SU-DHL-6 (cell line): ENCODE data around the gene FAM20B.
A peak's percentile ranks its signal among the peaks of the same experiment; 100 is the strongest.

ENCODE experiments used
- H2AFZ ChIP-seq: fragments of 200-600 bp; sonication (generic); 2 replicates; pipeline ENCODE4 v1.6.1; 2014; ENCODE audit warnings: low read depth, mild to moderate bottlenecking, moderate library complexity, mixed read lengths, antibody characterized with exemption, low read length; ENCODE audit not compliant: severe bottlenecking
- H3F3A ChIP-seq: fragments of 200-600 bp; shearing (Covaris generic); 2 replicates; pipeline ENCODE4 v1.6.0; 2016; ENCODE audit warnings: antibody characterized with exemption, mild to moderate bottlenecking; ENCODE audit not compliant: insufficient read depth
- H3K27ac ChIP-seq: fragments of 200-600 bp; sonication (generic); 2 replicates; pipeline ENCODE4 v1.5.1; 2016; ENCODE audit warnings: low read depth, mild to moderate bottlenecking, low read length, moderate library complexity, mixed read lengths
- H3K27me3 ChIP-seq: fragments of 200-600 bp; sonication (generic), shearing (Covaris generic); 2 replicates; pipeline ENCODE4 v1.6.0; 2014; ENCODE audit warnings: mild to moderate bottlenecking, low read length
- H3K36me3 ChIP-seq: fragments of 200-600 bp; sonication (generic); 2 replicates; pipeline ENCODE4 v1.6.1; 2014; ENCODE audit warnings: mild to moderate bottlenecking, low read length, mixed read lengths
- H3K4me2 ChIP-seq: fragments of 300-600, 200-600 bp; shearing (Covaris generic), sonication (generic); 2 replicates; pipeline ENCODE4 v1.6.0; 2014; ENCODE audit warnings: low read length, low read depth, mild to moderate bottlenecking; ENCODE audit not compliant: poor library complexity, severe bottlenecking
- H3K4me3 ChIP-seq: fragments of 200-600 bp; sonication (generic); 2 replicates; pipeline ENCODE4 v1.5.1; 2014; ENCODE audit warnings: antibody characterized with exemption, low read length, mild to moderate bottlenecking, mixed read lengths; ENCODE audit not compliant: insufficient read depth, poor library complexity, severe bottlenecking
- H3K79me2 ChIP-seq: fragments of 200-600 bp; sonication (generic); 2 replicates; pipeline ENCODE4 v1.6.1; 2014; ENCODE audit warnings: mild to moderate bottlenecking, low read length, moderate library complexity; ENCODE audit not compliant: insufficient read depth
- H3K9ac ChIP-seq: fragments of 200-600 bp; sonication (generic); 2 replicates; pipeline ENCODE4 v1.7.0; 2014; ENCODE audit warnings: mild to moderate bottlenecking, low read length
- H3K9me2 ChIP-seq: fragments of 200-600 bp; sonication (generic); replicated peaks from 2 replicates; pipeline ENCODE4 v1.6.1; 2014; ENCODE audit warnings: low read length; ENCODE audit not compliant: insufficient read depth
- H3K9me3 ChIP-seq: fragments of 200-600 bp; sonication (generic); 2 replicates; pipeline ENCODE4 v1.6.1; 2014; ENCODE audit warnings: low read length, mixed read lengths; ENCODE audit not compliant: insufficient read depth
- H4K20me1 ChIP-seq: fragments of 200-600 bp; sonication (generic); 2 replicates; pipeline ENCODE4 v1.6.1; 2014; ENCODE audit warnings: low read depth, mild to moderate bottlenecking, antibody characterized with exemption, low read length, moderate library complexity, mixed read lengths
- CTCF ChIP-seq: fragments of 200-600 bp; sonication (generic); IDR thresholded peaks from one replicate; pipeline ENCODE4 v1.5.1; 2017; ENCODE audit warnings: antibody characterized with exemption, mild to moderate bottlenecking, low read length, moderate library complexity; ENCODE audit not compliant: insufficient read depth, poor library complexity, severe bottlenecking
- EZH2phosphoT487 ChIP-seq: fragments of 200-600 bp; sonication (generic), shearing (Covaris generic); conservative IDR thresholded peaks from 2 replicates; pipeline ENCODE4 v1.6.1; 2018; ENCODE audit warnings: mild to moderate bottlenecking, antibody characterized with exemption, low read length, moderate library complexity, mixed read lengths

The FAM20B gene

GRCh38 chr1:179119513-179119912 lies 93.8 kb downstream of the FAM20B start:
- Histone ChIP-seq H3K9ac (no peak overlapping the region), H2AFZ (no peak overlapping the region), H3K9me3 (no peaks in the 10 kb centered on the region), H3F3A (no peaks in the 10 kb centered on the region; the same call in 1 of the 2 replicates), H3K79me2 (no peaks in the 10 kb centered on the region), H3K27me3 (no peaks in the 10 kb centered on the region), H3K4me3 (no peak overlapping the region), H3K27ac (no peak overlapping the region), H3K4me2 (no peak overlapping the region), H3K9me2 (no peaks in the 10 kb centered on the region), H3K36me3 (no peaks in the 10 kb centered on the region), H4K20me1 (no peaks in the 10 kb centered on the region)
- no peak for TF ChIP-seq EZH2phosphoT487
- no peak for TF ChIP-seq CTCF

GRCh38 chr1:179120736-179121135 lies 95.0 kb downstream of the FAM20B start:
- Histone ChIP-seq H3K79me2 (no peaks in the 10 kb centered on the region), H3K36me3 (no peaks in the 10 kb centered on the region), H4K20me1 (no peaks in the 10 kb centered on the region), H3K4me3 (no peak overlapping the region), H3K9ac (no peak overlapping the region), H3K27me3 (no peaks in the 10 kb centered on the region), H3K9me3 (no peaks in the 10 kb centered on the region), H3F3A (no peaks in the 10 kb centered on the region; the same call in 1 of the 2 replicates), H3K9me2 (no peaks in the 10 kb centered on the region), H3K27ac (no peak overlapping the region), H3K4me2 (no peak overlapping the region), H2AFZ (no peak overlapping the region)
- no peak for TF ChIP-seq CTCF
- TF ChIP-seq EZH2phosphoT487 = no peak

GRCh38 chr1:179121159-179121938 lies 95.7 kb downstream of the FAM20B start:
- H3K9me3 ChIP-seq = no peaks in the 10 kb centered on the region
- H3F3A ChIP-seq = no peaks in the 10 kb centered on the region; the same call in 1 of the 2 replicates
- no peak overlapping the region for H3K9ac ChIP-seq
- no peaks in the 10 kb centered on the region for H3K79me2 ChIP-seq
- no peak overlapping the region for H3K27ac ChIP-seq
- no peaks in the 10 kb centered on the region for H3K36me3 ChIP-seq
- H3K9me2 ChIP-seq = no peaks in the 10 kb centered on the region
- TF ChIP-seq EZH2phosphoT487 (no peak), CTCF (peak; percentile 51)
- H3K4me3 ChIP-seq = no peak overlapping the region
- H3K4me2 ChIP-seq = no peak overlapping the region
- H2AFZ ChIP-seq = no peak overlapping the region
- no peaks in the 10 kb centered on the region for H3K27me3 ChIP-seq
- H4K20me1 ChIP-seq = no peaks in the 10 kb centered on the region
